ENCODE measurements around the gene SLC12A7. TPM values are rescaled to one million over a fixed set of nuclear protein-coding genes. Genes with fewer than 3 reads are reported as not detected.

The SLC12A7 gene
- total and polyA plus RNA-seq, 10 donors: 8.6 to 120 (median 52.3) TPM

DNA sequence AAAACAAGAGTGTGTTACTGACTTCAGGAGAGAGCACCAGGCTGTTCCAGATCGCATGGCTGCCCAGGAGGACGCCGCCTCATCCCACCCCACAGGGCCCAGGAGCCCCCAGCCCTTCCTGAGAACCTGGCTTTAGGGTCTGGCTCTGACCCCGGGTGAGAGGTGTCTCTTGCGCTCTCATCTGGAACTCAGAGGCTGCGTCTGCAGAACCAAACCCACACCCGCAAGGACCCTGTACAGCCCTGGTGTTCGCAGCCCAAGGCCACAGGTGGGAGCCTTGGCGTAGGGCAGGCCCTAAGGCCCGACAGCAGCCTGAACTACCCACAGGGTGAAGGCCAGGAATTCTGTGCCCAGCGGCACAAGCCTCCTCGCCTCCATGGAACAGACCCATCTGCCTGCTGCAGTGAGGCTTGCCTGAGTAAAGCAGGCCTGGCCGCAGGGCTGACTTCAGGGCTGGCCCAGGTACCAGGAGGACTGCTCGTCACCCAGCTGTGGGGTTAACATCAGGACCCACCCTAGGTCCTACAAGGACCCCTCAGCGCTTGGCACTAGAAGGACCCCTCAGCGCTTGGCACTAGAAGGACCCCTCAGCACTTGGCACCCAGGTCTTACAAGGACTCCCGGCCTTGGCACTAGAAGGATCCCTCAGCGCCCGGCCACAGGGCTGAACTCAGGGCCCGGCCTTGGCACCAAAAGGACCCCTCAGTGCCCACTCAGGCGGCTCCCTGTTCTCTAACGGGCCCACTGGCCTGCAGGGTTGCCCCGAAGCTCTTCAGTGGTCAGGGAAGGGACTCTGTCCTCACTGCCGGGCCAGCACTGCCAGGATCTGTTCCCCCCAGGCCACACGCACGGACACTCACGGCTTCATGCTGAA is 55.0 kb downstream of the SLC12A7 start:
- no peak for DNase-seq
- Histone ChIP-seq H3K36me3 (peaks cover 0 to 97% (median 82%) of the 10 kb centered on the region in 6 donors), H3K4me1 (no peaks in the 10 kb centered on the region), H3K9me3 (no peaks in the 10 kb centered on the region), H3K27ac (no peak overlapping the region), H3K4me3 (no peak overlapping the region), H3K27me3 (replicated peaks in 1 of 7) (no peaks in the 10 kb centered on the region)
- intact Hi-C loops (cut with DNase I; ENCODE audit: low total_unique reads): no loop called here
- WGBS, 5 donors: 87 to 95% (median 92%) methylated on average over 18 to 27 of the region's 27 CpGs
- TF ChIP-seq, protein P1, sequence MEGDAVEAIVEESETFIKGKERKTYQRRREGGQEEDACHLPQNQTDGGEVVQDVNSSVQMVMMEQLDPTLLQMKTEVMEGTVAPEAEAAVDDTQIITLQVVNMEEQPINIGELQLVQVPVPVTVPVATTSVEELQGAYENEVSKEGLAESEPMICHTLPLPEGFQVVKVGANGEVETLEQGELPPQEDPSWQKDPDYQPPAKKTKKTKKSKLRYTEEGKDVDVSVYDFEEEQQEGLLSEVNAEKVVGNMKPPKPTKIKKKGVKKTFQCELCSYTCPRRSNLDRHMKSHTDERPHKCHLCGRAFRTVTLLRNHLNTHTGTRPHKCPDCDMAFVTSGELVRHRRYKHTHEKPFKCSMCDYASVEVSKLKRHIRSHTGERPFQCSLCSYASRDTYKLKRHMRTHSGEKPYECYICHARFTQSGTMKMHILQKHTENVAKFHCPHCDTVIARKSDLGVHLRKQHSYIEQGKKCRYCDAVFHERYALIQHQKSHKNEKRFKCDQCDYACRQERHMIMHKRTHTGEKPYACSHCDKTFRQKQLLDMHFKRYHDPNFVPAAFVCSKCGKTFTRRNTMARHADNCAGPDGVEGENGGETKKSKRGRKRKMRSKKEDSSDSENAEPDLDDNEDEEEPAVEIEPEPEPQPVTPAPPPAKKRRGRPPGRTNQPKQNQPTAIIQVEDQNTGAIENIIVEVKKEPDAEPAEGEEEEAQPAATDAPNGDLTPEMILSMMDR (IDR thresholded peaks at IDR 0.05 in 8 of 11, conservative IDR thresholded peaks at IDR 0.05 in 3 of 11): no peak
- no peak for TF ChIP-seq POLR2AphosphoS5 (IDR thresholded peaks at IDR 0.05)

DNA sequence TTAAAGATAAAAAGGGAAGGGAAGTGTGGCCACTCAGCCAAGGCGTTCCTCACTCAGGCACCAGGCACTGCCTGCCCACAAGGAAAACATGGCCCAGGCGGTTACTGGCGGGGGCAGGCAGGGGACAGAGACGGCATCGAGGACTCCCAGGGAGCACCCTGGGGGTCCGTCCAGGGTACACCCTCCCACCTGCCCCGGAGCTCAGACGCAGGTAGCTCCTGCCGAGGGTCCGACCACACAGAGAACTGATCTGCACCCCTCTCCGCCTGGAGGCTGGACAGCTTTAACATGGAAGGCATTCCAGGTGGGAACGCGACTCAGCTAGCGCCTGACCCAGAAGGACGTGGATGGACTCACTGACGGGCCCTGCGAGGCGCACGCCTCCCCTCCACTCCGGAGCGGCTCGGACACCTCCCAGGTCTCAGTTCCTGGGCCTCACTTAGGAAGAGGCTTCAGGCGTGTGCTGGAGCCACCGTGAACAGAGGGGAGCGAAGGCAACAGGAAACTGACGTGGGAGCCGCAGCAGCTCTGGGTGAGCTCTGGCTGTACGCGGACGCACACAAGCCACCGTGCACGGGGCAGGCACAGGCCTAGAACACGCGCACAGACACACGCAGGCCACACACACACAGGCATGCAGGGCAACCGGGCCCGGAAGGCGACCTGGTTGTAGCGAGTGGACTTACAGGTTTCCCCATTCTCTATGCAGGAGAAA is 55.8 kb downstream of the SLC12A7 start:
- no peak for TF ChIP-seq POLR2A (IDR thresholded peaks at IDR 0.05)
- TF ChIP-seq, protein P1 (IDR thresholded peaks at IDR 0.05 in 8 of 11, conservative IDR thresholded peaks at IDR 0.05 in 3 of 11): no peak
- no peak for TF ChIP-seq POLR2AphosphoS5 (IDR thresholded peaks at IDR 0.05)
- Histone ChIP-seq H3K4me3 (no peak overlapping the region), H3K27me3 (replicated peaks in 1 of 7) (no peaks in the 10 kb centered on the region), H3K4me1 (no peaks in the 10 kb centered on the region), H3K27ac (no peak overlapping the region), H3K9me3 (no peaks in the 10 kb centered on the region), H3K36me3 (peaks cover 0 to 99% (median 87%) of the 10 kb centered on the region in 6 donors)
- intact Hi-C loops (cut with DNase I; ENCODE audit: low total_unique reads): no loop called here
- no peak for DNase-seq
- 89 to 94% (median 90%) methylated on average over 34 to 39 of the region's 39 CpGs for WGBS, 5 donors

DNA sequence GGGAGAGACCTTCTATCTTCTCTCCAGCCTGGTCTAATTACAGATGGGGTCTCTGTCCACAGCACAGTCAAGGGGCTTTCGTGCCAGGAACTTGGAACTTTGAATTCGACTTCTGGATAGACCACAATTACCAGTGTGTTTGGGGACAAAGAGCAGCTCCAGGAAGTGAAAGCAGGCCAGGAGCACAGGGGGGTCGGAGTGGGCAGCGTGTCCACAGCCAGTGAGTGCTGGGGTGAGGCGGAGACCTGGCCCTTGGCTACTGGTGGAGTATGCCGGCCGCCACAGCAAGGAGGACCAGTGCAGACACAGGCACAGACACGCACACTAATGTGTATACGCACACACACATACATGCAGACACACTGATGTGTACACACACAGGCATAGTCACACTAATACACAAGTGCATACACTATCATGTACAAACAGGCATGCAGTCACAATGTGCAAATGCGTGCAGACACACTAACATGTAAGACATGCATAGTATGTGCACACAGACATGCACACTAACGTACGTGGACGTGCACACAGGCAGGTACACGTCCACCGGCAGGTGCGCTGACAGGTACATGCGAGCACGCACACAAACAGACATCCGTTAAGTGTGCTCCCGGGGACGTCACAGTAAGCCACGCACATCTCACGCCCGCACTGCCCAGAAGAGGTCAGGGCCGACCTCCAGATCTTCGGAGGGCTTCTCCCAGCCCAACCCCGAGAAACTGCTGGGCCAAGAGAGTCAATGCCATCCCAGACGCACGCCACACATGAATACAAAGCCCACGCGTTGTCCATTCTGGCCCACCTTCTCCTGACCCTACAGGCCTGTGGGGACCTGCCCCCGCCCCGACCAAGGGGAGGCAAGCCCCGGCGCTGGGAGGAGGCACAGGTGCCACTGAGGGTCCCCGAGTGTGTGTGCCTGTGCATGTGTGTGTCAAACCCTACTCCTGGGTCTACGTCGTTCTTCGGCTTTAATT is 56.8 kb downstream of the SLC12A7 start:
- Histone ChIP-seq H3K27me3 (replicated peaks in 1 of 7) (no peaks in the 10 kb centered on the region), H3K36me3 (peaks cover 0 to 100% (median 85%) of the 10 kb centered on the region in 6 donors), H3K4me3 (no peak overlapping the region), H3K9me3 (no peaks in the 10 kb centered on the region), H3K27ac (no peak overlapping the region), H3K4me1 (no peaks in the 10 kb centered on the region)
- intact Hi-C loops (cut with DNase I; ENCODE audit: low total_unique reads): no loop called here
- WGBS, 5 donors: 84 to 90% (median 88%) methylated on average over 33 to 39 of the region's 39 CpGs
- DNase-seq: no peak
- TF ChIP-seq, protein P1 (IDR thresholded peaks at IDR 0.05 in 8 of 11, conservative IDR thresholded peaks at IDR 0.05 in 3 of 11): no peak
- TF ChIP-seq POLR2AphosphoS5 (IDR thresholded peaks at IDR 0.05): peak; percentile 15 to 27 (median 27)

All from spleen (tissue), 11 donors.